Activated naive CD4-positive, alpha-beta T cell treated with anti-CD3 and anti-CD28 coated beads for 36 hours (primary cell): ENCODE results near the gene AGXT2. TPM values are rescaled to one million over a fixed set of nuclear protein-coding genes. Genes with fewer than 3 reads are reported as not detected.

Experiments
- CTCF ChIA-PET: fragments of 350-600 bp; sonication (Branson Sonifier 250); formaldehyde crosslinking; loops from one replicate; lab custom pipeline; 2021; ENCODE audit warnings: antibody characterized with exemption; lab: Charles Lee
- DNase-seq: peaks from one replicate; pipeline ENCODE4 v3.0.0-alpha.2; 2020
- H3K27ac Mint-ChIP-seq: one replicate; pipeline ENCODE4 v1.8.0; 2021; ENCODE audit warnings: mild to moderate bottlenecking, mixed read lengths
- H3K27me3 Mint-ChIP-seq: one replicate; pipeline ENCODE4 v1.8.0; 2021; ENCODE audit warnings: low read depth, mixed read lengths
- H3K36me3 Mint-ChIP-seq: one replicate; pipeline ENCODE4 v1.8.0; 2021; ENCODE audit warnings: low read depth, mixed read lengths
- H3K4me1 Mint-ChIP-seq: one replicate; pipeline ENCODE4 v1.8.0; 2021; ENCODE audit warnings: low read depth, mixed read lengths
- H3K4me3 Mint-ChIP-seq: one replicate; pipeline ENCODE4 v1.8.0; 2021; ENCODE audit warnings: mild to moderate bottlenecking, moderate library complexity, mixed read lengths
- H3K9me3 Mint-ChIP-seq: one replicate; pipeline ENCODE4 v1.8.0; 2021; ENCODE audit warnings: mixed read lengths
- intact Hi-C: fragments of 100-400 bp; cut with micrococcal nuclease; formaldehyde crosslinking; loops from one replicate; pipeline ENCODE4 v1.15.1; 2023
- total RNA-seq, 2 experiments: library from RNA; stranded (reverse); gene quantifications; one replicate each; pipeline ENCODE4 v1.2.3, GENCODE V29; 2021

The AGXT2 gene
- total RNA-seq, 2 experiments from 2014 or later = not detected

- CTCF ChIA-PET = no interaction called here
- H3K9me3 Mint-ChIP-seq = no peaks in the 10 kb centered on the region
- H3K36me3 Mint-ChIP-seq = no peaks in the 10 kb centered on the region
- no peak overlapping the region for H3K27ac Mint-ChIP-seq
- no peak overlapping the region for H3K4me3 Mint-ChIP-seq
- DNase-seq = no peak
- peaks cover 3% of the 10 kb centered on the region for H3K4me1 Mint-ChIP-seq
- H3K27me3 Mint-ChIP-seq = peaks cover 20% of the 10 kb centered on the region
- intact Hi-C loops = no loop called here
Observed at GRCh38 chr5:35026941-35027340, 20.8 kb downstream of the AGXT2 start.

- intact Hi-C loops = no loop called here
- Mint-ChIP-seq H3K36me3 (no peaks in the 10 kb centered on the region), H3K27ac (no peak overlapping the region), H3K9me3 (no peaks in the 10 kb centered on the region), H3K4me3 (no peak overlapping the region), H3K27me3 (peaks cover 20% of the 10 kb centered on the region), H3K4me1 (peaks cover 3% of the 10 kb centered on the region)
- no peak for DNase-seq
- CTCF ChIA-PET = no interaction called here
Observed at GRCh38 chr5:35026280-35026840, 21.4 kb downstream of the AGXT2 start.

GRCh38 chr5:35024911-35025510, 22.7 kb downstream of the AGXT2 start:
- intact Hi-C loops = no loop called here
- H3K27me3 Mint-ChIP-seq = peaks cover 13% of the 10 kb centered on the region
- CTCF ChIA-PET = no interaction called here
- peaks cover 3% of the 10 kb centered on the region for H3K4me1 Mint-ChIP-seq
- no peaks in the 10 kb centered on the region for H3K9me3 Mint-ChIP-seq
- no peak overlapping the region for H3K4me3 Mint-ChIP-seq
- no peak overlapping the region for H3K27ac Mint-ChIP-seq
- H3K36me3 Mint-ChIP-seq = no peaks in the 10 kb centered on the region
- DNase-seq = no peak

GRCh38 chr5:35023391-35024178, 24.2 kb downstream of the AGXT2 start:
- H3K27ac Mint-ChIP-seq = no peak overlapping the region
- no peaks in the 10 kb centered on the region for H3K36me3 Mint-ChIP-seq
- no peak for DNase-seq
- H3K4me1 Mint-ChIP-seq = no peaks in the 10 kb centered on the region
- CTCF ChIA-PET = interaction anchor here (1.0 kb wide), 1 partner anchor 20 kb away, joined by 3 read pairs; no protein-coding TSS in a partner anchor
- H3K27me3 Mint-ChIP-seq = peaks cover 3% of the 10 kb centered on the region
- intact Hi-C loops = no loop called here
- no peaks in the 10 kb centered on the region for H3K9me3 Mint-ChIP-seq
- H3K4me3 Mint-ChIP-seq = no peak overlapping the region

- Mint-ChIP-seq H3K4me3 (no peak overlapping the region), H3K27ac (no peak overlapping the region), H3K27me3 (peaks cover 25% of the 10 kb centered on the region), H3K36me3 (no peaks in the 10 kb centered on the region), H3K9me3 (peaks cover 2% of the 10 kb centered on the region), H3K4me1 (no peaks in the 10 kb centered on the region)
- CTCF ChIA-PET = interaction anchor here (1.3 kb wide), 1 partner anchor 13 kb away, joined by 5 read pairs; no protein-coding TSS in a partner anchor
- intact Hi-C loops = no loop called here
- no peak for DNase-seq
Observed at GRCh38 chr5:35016174-35017051, 31.3 kb downstream of the AGXT2 start.

GRCh38 chr5:35015063-35015462, 32.7 kb downstream of the AGXT2 start:
- H3K9me3 Mint-ChIP-seq = peaks cover 2% of the 10 kb centered on the region
- CTCF ChIA-PET = no interaction called here

GRCh38 chr5:35012796-35013195, 35.0 kb downstream of the AGXT2 start:
- CTCF ChIA-PET = no interaction called here
- no peak for DNase-seq

More at GRCh38 chr5:35015063-35015462, 32.7 kb downstream of the AGXT2 start:
- Mint-ChIP-seq H3K4me3 (no peak overlapping the region), H3K36me3 (no peaks in the 10 kb centered on the region), H3K27me3 (peaks cover 25% of the 10 kb centered on the region), H3K4me1 (no peaks in the 10 kb centered on the region), H3K27ac (no peak overlapping the region)
- intact Hi-C loops = no loop called here
- DNase-seq = no peak

GRCh38 chr5:35012365-35012764, 35.4 kb downstream of the AGXT2 start:
- H3K9me3 Mint-ChIP-seq = no peaks in the 10 kb centered on the region

More at GRCh38 chr5:35012796-35013195, 35.0 kb downstream of the AGXT2 start:
- Mint-ChIP-seq H3K36me3 (no peaks in the 10 kb centered on the region), H3K27me3 (peaks cover 33% of the 10 kb centered on the region), H3K27ac (no peak overlapping the region), H3K9me3 (no peaks in the 10 kb centered on the region), H3K4me1 (no peaks in the 10 kb centered on the region), H3K4me3 (no peak overlapping the region)
- intact Hi-C loops = no loop called here

GRCh38 chr5:35010676-35011075, 37.1 kb downstream of the AGXT2 start:
- DNase-seq = no peak
- no peaks in the 10 kb centered on the region for H3K4me1 Mint-ChIP-seq
- CTCF ChIA-PET = no interaction called here
- no peaks in the 10 kb centered on the region for H3K9me3 Mint-ChIP-seq
- H3K36me3 Mint-ChIP-seq = no peaks in the 10 kb centered on the region
- no peak overlapping the region for H3K4me3 Mint-ChIP-seq
- H3K27ac Mint-ChIP-seq = no peak overlapping the region
- H3K27me3 Mint-ChIP-seq = peaks cover 25% of the 10 kb centered on the region
- intact Hi-C loops = no loop called here

More at GRCh38 chr5:35012365-35012764, 35.4 kb downstream of the AGXT2 start:
- DNase-seq = no peak
- no peak overlapping the region for H3K4me3 Mint-ChIP-seq
- H3K27me3 Mint-ChIP-seq = peaks cover 30% of the 10 kb centered on the region
- H3K27ac Mint-ChIP-seq = no peak overlapping the region
- H3K36me3 Mint-ChIP-seq = no peaks in the 10 kb centered on the region
- CTCF ChIA-PET = interaction anchor here (0.8 kb wide), 1 partner anchor 9 kb away, joined by 3 read pairs; no protein-coding TSS in a partner anchor
- H3K4me1 Mint-ChIP-seq = no peaks in the 10 kb centered on the region
- intact Hi-C loops = no loop called here

- no peak overlapping the region for H3K27ac Mint-ChIP-seq
- no peak for DNase-seq
- H3K9me3 Mint-ChIP-seq = no peaks in the 10 kb centered on the region
- H3K4me1 Mint-ChIP-seq = no peaks in the 10 kb centered on the region
- intact Hi-C loops = no loop called here
- peaks cover 23% of the 10 kb centered on the region for H3K27me3 Mint-ChIP-seq
- H3K36me3 Mint-ChIP-seq = no peaks in the 10 kb centered on the region
- no peak overlapping the region for H3K4me3 Mint-ChIP-seq
- CTCF ChIA-PET = no interaction called here
Observed at GRCh38 chr5:35009657-35010056, 38.1 kb downstream of the AGXT2 start.

GRCh38 chr5:35009019-35009418, 38.7 kb downstream of the AGXT2 start:
- Mint-ChIP-seq H3K36me3 (no peaks in the 10 kb centered on the region), H3K27ac (no peak overlapping the region), H3K4me1 (no peaks in the 10 kb centered on the region), H3K4me3 (no peak overlapping the region), H3K27me3 (peaks cover 24% of the 10 kb centered on the region), H3K9me3 (no peaks in the 10 kb centered on the region)
- CTCF ChIA-PET = no interaction called here
- DNase-seq = no peak
- intact Hi-C loops = no loop called here

GRCh38 chr5:35004771-35005170, 43.0 kb downstream of the AGXT2 start:
- Mint-ChIP-seq H3K4me1 (no peaks in the 10 kb centered on the region), H3K27ac (no peak overlapping the region), H3K4me3 (no peak overlapping the region), H3K9me3 (no peaks in the 10 kb centered on the region), H3K27me3 (peaks cover 20% of the 10 kb centered on the region), H3K36me3 (no peaks in the 10 kb centered on the region)
- intact Hi-C loops = loop anchor here (5.0 kb wide), 2 partner anchors 107 to 167 kb away; partner anchors contain the start of gene TTC23L
- CTCF ChIA-PET = interaction anchor here (3.2 kb wide), 1 partner anchor 47 kb away, joined by 26 read pairs; no protein-coding TSS in a partner anchor
- no peak for DNase-seq
